ENCODE data around the gene CAPN10. TPM values are rescaled to one million over a fixed set of nuclear protein-coding genes. Genes with fewer than 3 reads are reported as not detected.

Gene CAPN10
- total and polyA plus RNA-seq, 3 experiments from 2014 or later: 19.5 to 40.5 (median 36.1) TPM

DNA sequence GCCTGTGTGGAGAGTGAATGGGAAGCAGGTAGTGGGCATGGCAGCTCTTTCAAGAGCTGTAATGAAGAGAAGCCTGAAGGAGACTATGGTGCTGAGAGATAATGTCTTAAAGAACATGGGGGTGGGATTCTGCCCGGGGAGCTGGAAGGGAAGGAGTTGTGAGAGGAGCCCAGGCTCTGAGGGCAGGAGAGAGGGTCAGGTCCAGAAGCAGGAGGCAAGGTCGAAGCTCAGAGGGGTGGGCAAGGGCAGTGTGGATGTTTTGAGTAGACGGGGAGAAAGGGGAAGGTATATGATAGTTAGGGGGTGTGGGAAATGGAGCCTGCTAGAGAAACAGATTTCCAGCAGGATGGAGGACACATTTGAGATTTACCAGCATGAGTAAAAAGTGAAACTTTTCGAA lies 2.1 kb downstream of the CAPN10 start:
- no peak overlapping the region for H3K4me3 ChIP-seq (ENCODE audit: low read length)
- H3K27ac ChIP-seq (ENCODE audit: low read depth, low read length): no peak overlapping the region
- Mint-ChIP-seq H3K36me3 (peaks cover 0 to 69% (median 0%) of the 10 kb centered on the region in 3 donors), H3K27ac (peak overlapping the region in 5 of 8 donors; percentile 87 to 99 (median 96)), H3K4me3 (peak overlapping the region; percentile 39 to 97 (median 94)), H3K4me1 (peaks cover 41 to 61% (median 43%) of the 10 kb centered on the region in 3 donors), H3K27me3 (peaks cover 0 to 2% of the 10 kb centered on the region in 2 donors), H3K9me3 (no peaks in the 10 kb centered on the region)
- DNase-seq: peak in 1 of 5 donors; percentile 10
- POLR2A ChIA-PET: interaction anchor here (0.6 to 4.6 kb wide), 4 partner anchors 20 to 32 kb away, joined by 3 to 99 read pairs (median 16); partner anchors contain the start of genes DUSP28 and RNPEPL1
- CTCF ChIA-PET: interaction anchor here (1.2 to 5.6 kb wide), 4 partner anchors 9 to 74 kb away, joined by 3 to 68 read pairs (median 22); no protein-coding TSS in a partner anchor
- H3K27me3 ChIP-seq (ENCODE audit: insufficient read depth, low read length, poor library complexity, severe bottlenecking): no peaks in the 10 kb centered on the region
- H3K9me3 ChIP-seq (ENCODE audit: low read length): no peaks in the 10 kb centered on the region
- peaks cover 35% of the 10 kb centered on the region for H3K4me1 ChIP-seq (ENCODE audit: insufficient read depth, low read length)
- peaks cover 9% of the 10 kb centered on the region for H3K36me3 ChIP-seq (ENCODE audit: insufficient read depth, low read length)

GRCh38 chr2:240589375-240589774 lies 2.8 kb downstream of the CAPN10 start:
- Histone ChIP-seq H3K27me3 (ENCODE audit: insufficient read depth, low read length, poor library complexity, severe bottlenecking) (no peaks in the 10 kb centered on the region), H3K4me1 (ENCODE audit: insufficient read depth, low read length) (peaks cover 33% of the 10 kb centered on the region), H3K36me3 (ENCODE audit: insufficient read depth, low read length) (peaks cover 9% of the 10 kb centered on the region), H3K27ac (ENCODE audit: low read depth, low read length) (no peak overlapping the region), H3K4me3 (ENCODE audit: low read length) (no peak overlapping the region), H3K9me3 (ENCODE audit: low read length) (no peaks in the 10 kb centered on the region)
- Mint-ChIP-seq H3K27ac (peak overlapping the region in 2 of 8 donors; percentile 57 to 61), H3K4me1 (peaks cover 39 to 57% (median 42%) of the 10 kb centered on the region in 3 donors), H3K9me3 (no peaks in the 10 kb centered on the region), H3K4me3 (no peak overlapping the region), H3K27me3 (peaks cover 0 to 2% of the 10 kb centered on the region in 2 donors), H3K36me3 (peaks cover 0 to 75% (median 0%) of the 10 kb centered on the region in 3 donors)
- ChIA-PET POLR2A (interaction anchor here (0.6 kb wide), 1 partner anchor 29 kb away, joined by 3 read pairs; the partner anchor contains the start of gene DUSP28), CTCF (interaction anchor here (1.2 to 5.6 kb wide), 4 partner anchors 10 to 75 kb away, joined by 3 to 68 read pairs (median 22); no protein-coding TSS in a partner anchor)
- DNase-seq: peak in 1 of 5 donors; percentile 30

- Histone ChIP-seq H3K27ac (ENCODE audit: low read depth, low read length) (no peak overlapping the region), H3K36me3 (ENCODE audit: insufficient read depth, low read length) (peaks cover 9% of the 10 kb centered on the region), H3K4me1 (ENCODE audit: insufficient read depth, low read length) (peaks cover 27% of the 10 kb centered on the region), H3K9me3 (ENCODE audit: low read length) (no peaks in the 10 kb centered on the region), H3K27me3 (ENCODE audit: insufficient read depth, low read length, poor library complexity, severe bottlenecking) (no peaks in the 10 kb centered on the region), H3K4me3 (ENCODE audit: low read length) (no peak overlapping the region)
- DNase-seq: peak in 1 of 5 donors; percentile 29
- Mint-ChIP-seq H3K4me1 (peaks cover 33 to 51% (median 36%) of the 10 kb centered on the region in 3 donors), H3K36me3 (peaks cover 0 to 75% (median 0%) of the 10 kb centered on the region in 3 donors), H3K27ac (peak overlapping the region in 1 of 8 donors; percentile 61), H3K27me3 (peaks cover 0 to 2% of the 10 kb centered on the region in 2 donors), H3K9me3 (no peaks in the 10 kb centered on the region), H3K4me3 (no peak overlapping the region)
- ChIA-PET POLR2A (no interaction called here), CTCF (interaction anchor here (1.5 kb wide), 1 partner anchor 10 kb away, joined by 4 read pairs; no protein-coding TSS in a partner anchor)
Measured at GRCh38 chr2:240589850-240590525, 3.5 kb downstream of the CAPN10 start.

DNA sequence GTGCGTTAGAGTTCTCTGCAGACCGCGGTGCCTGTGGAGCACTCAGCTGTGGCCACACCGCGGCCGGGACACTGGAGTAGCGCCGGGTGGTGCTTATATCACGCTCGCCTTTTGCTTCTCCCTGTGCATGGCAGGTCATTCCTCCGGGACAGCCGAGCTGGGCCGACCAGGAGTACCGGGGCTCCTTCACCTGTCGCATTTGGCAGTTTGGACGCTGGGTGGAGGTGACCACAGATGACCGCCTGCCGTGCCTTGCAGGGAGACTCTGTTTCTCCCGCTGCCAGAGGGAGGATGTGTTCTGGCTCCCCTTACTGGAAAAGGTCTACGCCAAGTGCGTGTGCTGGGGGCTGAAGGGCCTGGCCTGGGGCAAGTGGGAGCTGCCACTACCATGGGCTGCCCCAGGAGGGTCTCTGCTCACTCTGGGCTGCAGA lies 4.2 kb downstream of the CAPN10 start:
- H3K4me1 ChIP-seq (ENCODE audit: insufficient read depth, low read length): peaks cover 20% of the 10 kb centered on the region
- Mint-ChIP-seq H3K27ac (no peak overlapping the region), H3K4me3 (peak overlapping the region in 1 of 7 donors; percentile 58), H3K36me3 (peaks cover 0 to 76% (median 0%) of the 10 kb centered on the region in 3 donors), H3K27me3 (peaks cover 0 to 2% of the 10 kb centered on the region in 2 donors), H3K4me1 (peaks cover 29 to 44% (median 31%) of the 10 kb centered on the region in 3 donors), H3K9me3 (no peaks in the 10 kb centered on the region)
- H3K27me3 ChIP-seq (ENCODE audit: insufficient read depth, low read length, poor library complexity, severe bottlenecking): no peaks in the 10 kb centered on the region
- ChIA-PET CTCF (interaction anchor here (1.5 kb wide), 1 partner anchor 11 kb away, joined by 4 read pairs; no protein-coding TSS in a partner anchor), POLR2A (no interaction called here)
- H3K36me3 ChIP-seq (ENCODE audit: insufficient read depth, low read length): peaks cover 9% of the 10 kb centered on the region
- no peak overlapping the region for H3K27ac ChIP-seq (ENCODE audit: low read depth, low read length)
- H3K9me3 ChIP-seq (ENCODE audit: low read length): no peaks in the 10 kb centered on the region
- peak in 1 of 5 donors; percentile 48 for DNase-seq
- H3K4me3 ChIP-seq (ENCODE audit: low read length): no peak overlapping the region

GRCh38 chr2:240591226-240591625 lies 4.7 kb downstream of the CAPN10 start:
- Histone ChIP-seq H3K4me3 (ENCODE audit: low read length) (no peak overlapping the region), H3K36me3 (ENCODE audit: insufficient read depth, low read length) (peaks cover 9% of the 10 kb centered on the region), H3K9me3 (ENCODE audit: low read length) (no peaks in the 10 kb centered on the region), H3K4me1 (ENCODE audit: insufficient read depth, low read length) (peaks cover 19% of the 10 kb centered on the region), H3K27me3 (ENCODE audit: insufficient read depth, low read length, poor library complexity, severe bottlenecking) (no peaks in the 10 kb centered on the region), H3K27ac (ENCODE audit: low read depth, low read length) (no peak overlapping the region)
- no peaks in the 10 kb centered on the region for H3K9me3 Mint-ChIP-seq
- peak in 1 of 5 donors; percentile 28 for DNase-seq
- peaks cover 0 to 77% (median 0%) of the 10 kb centered on the region in 3 donors for H3K36me3 Mint-ChIP-seq
- peaks cover 0 to 2% of the 10 kb centered on the region in 2 donors for H3K27me3 Mint-ChIP-seq
- CTCF ChIA-PET: interaction anchor here (1.2 to 1.5 kb wide), 2 partner anchors 11 to 35 kb away, joined by 3 to 4 read pairs; no protein-coding TSS in a partner anchor
- H3K4me1 Mint-ChIP-seq: peaks cover 24 to 39% (median 27%) of the 10 kb centered on the region in 3 donors
- no peak overlapping the region for H3K27ac Mint-ChIP-seq
- POLR2A ChIA-PET: no interaction called here
- H3K4me3 Mint-ChIP-seq: peak overlapping the region in 1 of 7 donors; percentile 58

DNA sequence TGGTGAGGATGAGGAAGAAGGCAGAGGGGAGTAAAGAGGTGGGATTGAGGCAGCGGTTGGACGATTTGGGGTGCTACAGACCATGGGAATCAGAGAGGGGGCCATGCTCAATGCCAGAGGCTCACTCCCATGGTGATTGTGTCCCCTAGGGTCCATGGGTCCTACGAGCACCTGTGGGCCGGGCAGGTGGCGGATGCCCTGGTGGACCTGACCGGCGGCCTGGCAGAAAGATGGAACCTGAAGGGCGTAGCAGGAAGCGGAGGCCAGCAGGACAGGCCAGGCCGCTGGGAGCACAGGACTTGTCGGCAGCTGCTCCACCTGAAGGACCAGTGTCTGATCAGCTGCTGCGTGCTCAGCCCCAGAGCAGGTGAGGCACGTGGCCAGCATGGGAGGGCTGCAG lies 5.2 kb downstream of the CAPN10 start:
- Mint-ChIP-seq H3K36me3 (peaks cover 0 to 81% (median 0%) of the 10 kb centered on the region in 3 donors), H3K27me3 (peaks cover 0 to 2% of the 10 kb centered on the region in 2 donors), H3K4me1 (peaks cover 24 to 39% (median 27%) of the 10 kb centered on the region in 3 donors), H3K9me3 (no peaks in the 10 kb centered on the region), H3K4me3 (peak overlapping the region in 1 of 7 donors; percentile 13), H3K27ac (peak overlapping the region in 1 of 8 donors; percentile 57)
- no peak overlapping the region for H3K4me3 ChIP-seq (ENCODE audit: low read length)
- peak in 1 of 5 donors; percentile 26 for DNase-seq
- H3K27me3 ChIP-seq (ENCODE audit: insufficient read depth, low read length, poor library complexity, severe bottlenecking): no peaks in the 10 kb centered on the region
- H3K4me1 ChIP-seq (ENCODE audit: insufficient read depth, low read length): peaks cover 19% of the 10 kb centered on the region
- H3K36me3 ChIP-seq (ENCODE audit: insufficient read depth, low read length): peaks cover 9% of the 10 kb centered on the region
- CTCF ChIA-PET: interaction anchor here (1.0 to 1.2 kb wide), 2 partner anchors 26 to 35 kb away, joined by 3 read pairs; no protein-coding TSS in a partner anchor
- POLR2A ChIA-PET: no interaction called here
- H3K9me3 ChIP-seq (ENCODE audit: low read length): no peaks in the 10 kb centered on the region
- H3K27ac ChIP-seq (ENCODE audit: low read depth, low read length): no peak overlapping the region

- Histone ChIP-seq H3K9me3 (ENCODE audit: low read length) (no peaks in the 10 kb centered on the region), H3K36me3 (ENCODE audit: insufficient read depth, low read length) (peaks cover 9% of the 10 kb centered on the region), H3K27me3 (ENCODE audit: insufficient read depth, low read length, poor library complexity, severe bottlenecking) (no peaks in the 10 kb centered on the region), H3K27ac (ENCODE audit: low read depth, low read length) (no peak overlapping the region), H3K4me3 (ENCODE audit: low read length) (no peak overlapping the region), H3K4me1 (ENCODE audit: insufficient read depth, low read length) (peaks cover 9% of the 10 kb centered on the region)
- Mint-ChIP-seq H3K4me3 (no peak overlapping the region), H3K36me3 (peaks cover 0 to 86% (median 0%) of the 10 kb centered on the region in 3 donors), H3K27me3 (peaks cover 0 to 2% of the 10 kb centered on the region in 2 donors), H3K9me3 (no peaks in the 10 kb centered on the region), H3K27ac (peak overlapping the region in 1 of 8 donors; percentile 10), H3K4me1 (peaks cover 13 to 27% (median 15%) of the 10 kb centered on the region in 3 donors)
- POLR2A ChIA-PET: no interaction called here
- CTCF ChIA-PET: interaction anchor here (1.5 kb wide), 1 partner anchor 13 kb away, joined by 7 read pairs; no protein-coding TSS in a partner anchor
- peak in 1 of 5 donors; percentile 15 for DNase-seq
Measured at GRCh38 chr2:240593026-240593702, 6.6 kb downstream of the CAPN10 start.

Data from CD8-positive, alpha-beta memory T cell (primary cell).